PC-3 (cell line): Measurements from ENCODE around the gene TMEM108. TPM values are rescaled to one million over a fixed set of nuclear protein-coding genes. Genes with fewer than 3 reads are reported as not detected.

ENCODE experiments used
- ATAC-seq: fragments of 200-7000 bp; cut with Tn5 transposase; 2 replicates; pipeline ENCODE4 v1.9.1; 2020; ENCODE audit warnings: mild to moderate bottlenecking, moderate library complexity
- BruUV-seq: library from RNA; stranded (reverse); fragments of 400-500 nt; replicated peaks from 2 replicates; lab custom pipeline; 2021; lab: Mats Ljungman, UMichigan
- CTCF ChIA-PET: fragments of 300-600 bp; sonication (Branson Sonifier 250); formaldehyde crosslinking; loops from one replicate; lab custom pipeline; 2022; ENCODE audit warnings: antibody characterized with exemption; lab: Charles Lee
- POLR2A ChIA-PET: fragments of 300-600 bp; sonication (Branson Sonifier 250); formaldehyde crosslinking; loops from one replicate; lab custom pipeline; 2022; ENCODE audit warnings: antibody characterized with exemption; ENCODE audit not compliant: unreplicated experiment; lab: Charles Lee
- DNase-seq: peaks from one replicate; pipeline ENCODE4 v3.0.0-alpha.2; 2015
- H2AFZ ChIP-seq: fragments of 300-600 bp; sonication (generic); 2 replicates; pipeline ENCODE4 v1.6.0; 2016; ENCODE audit warnings: antibody characterized with exemption, low read length
- H3F3A ChIP-seq: fragments of 300-600 bp; sonication (generic); one replicate; pipeline ENCODE4 v1.6.0; 2017; ENCODE audit warnings: antibody characterized with exemption, low read length, control low read depth, mild to moderate bottlenecking; ENCODE audit not compliant: unreplicated experiment
- H3K27ac ChIP-seq: fragments of 300-600 bp; sonication (generic); 2 replicates; pipeline ENCODE4 v1.5.1; 2016; ENCODE audit warnings: mild to moderate bottlenecking, low read length
- H3K27me3 ChIP-seq: fragments of 300-600 bp; sonication (generic); 2 replicates; pipeline ENCODE4 v1.6.1; 2016; ENCODE audit warnings: low read length, mixed read lengths
- H3K36me3 ChIP-seq: fragments of 300-600 bp; sonication (generic); 2 replicates; pipeline ENCODE4 v1.6.1; 2016; ENCODE audit warnings: low read depth, mixed run types, low read length, mixed read lengths
- H3K4me1 ChIP-seq: fragments of 300-600 bp; sonication (generic); 2 replicates; pipeline ENCODE4 v1.5.1; 2016; ENCODE audit warnings: low read length; ENCODE audit not compliant: insufficient read depth
- H3K4me2 ChIP-seq: fragments of 300-600 bp; sonication (generic); 2 replicates; pipeline ENCODE4 v1.6.0; 2016; ENCODE audit warnings: low read length
- H3K4me3 ChIP-seq: fragments of 300-600 bp; sonication (generic); 2 replicates; pipeline ENCODE4 v1.5.1; 2016; ENCODE audit warnings: mild to moderate bottlenecking, low read length, mixed read lengths
- H3K79me2 ChIP-seq: fragments of 300-600 bp; sonication (generic); 2 replicates; pipeline ENCODE4 v1.6.1; 2017; ENCODE audit warnings: low read length, mixed read lengths
- H3K9ac ChIP-seq: fragments of 300-600 bp; sonication (generic); 2 replicates; pipeline ENCODE4 v1.6.0; 2016; ENCODE audit warnings: mild to moderate bottlenecking, low read length
- H3K9me2 ChIP-seq: fragments of 300-600 bp; sonication (generic); replicated peaks from 2 replicates; pipeline ENCODE4 v1.6.1; 2016; ENCODE audit warnings: mixed run types, low read length, mixed read lengths
- H3K9me3 ChIP-seq: fragments of 300-600 bp; sonication (generic); 2 replicates; pipeline ENCODE4 v1.6.1; 2016; ENCODE audit warnings: low read length, mixed read lengths
- H4K20me1 ChIP-seq: fragments of 300-600 bp; sonication (generic); 2 replicates; pipeline ENCODE4 v1.6.1; 2016; ENCODE audit warnings: low read length, mixed read lengths
- EZH2 ChIP-seq: fragments of 300-600 bp; sonication (generic); IDR thresholded peaks from one replicate; pipeline ENCODE4 v1.6.1; 2017; ENCODE audit warnings: antibody characterized with exemption, mild to moderate bottlenecking, low read length; ENCODE audit not compliant: unreplicated experiment
- EZH2phosphoT487 ChIP-seq: fragments of 300-600 bp; sonication (generic); IDR thresholded peaks from 2 replicates; pipeline ENCODE4 v1.6.1; 2018; ENCODE audit warnings: mild to moderate bottlenecking, antibody characterized with exemption, low read length, borderline replicate concordance
- intact Hi-C: fragments of 100-400 bp; cut with micrococcal nuclease; formaldehyde crosslinking; loops from 2 replicates; pipeline ENCODE4 v1.9.0; 2023
- total RNA-seq: library from RNA; depleted of rRNA; stranded (reverse); fragments of >200 nt; gene quantifications from 2 replicates; pipeline ENCODE4 v1.2.3, GENCODE V29; 2014
- TF ChIP-seq, protein P1 (sequence below): fragments of 300-600 bp; sonication (generic); conservative IDR thresholded peaks from 2 replicates; pipeline ENCODE4 v1.5.1; 2017; ENCODE audit warnings: antibody characterized with exemption, low read depth, mild to moderate bottlenecking, low read length

The TMEM108 gene
- total RNA-seq, 1 experiment from 2014 or later, result not detected

DNA sequence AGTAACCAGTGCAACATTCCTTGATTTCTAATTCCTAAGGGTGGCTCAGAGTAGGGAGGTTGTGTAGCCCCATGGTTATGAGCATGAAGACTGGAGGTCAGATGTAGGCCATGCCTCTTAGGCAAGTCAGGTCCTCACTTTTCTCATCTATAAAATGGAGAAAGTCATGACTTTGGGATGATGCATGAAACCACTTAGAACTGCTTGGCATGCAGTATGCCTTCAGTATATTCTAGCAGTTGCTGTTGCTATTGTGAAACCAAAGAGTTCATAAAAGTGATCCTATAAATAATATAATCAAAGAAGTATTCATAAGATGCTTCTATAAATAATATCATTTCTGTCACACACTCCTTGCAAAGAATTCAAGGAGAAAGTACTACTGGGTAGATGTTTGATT, 65.5 kb downstream of the TMEM108 start:
- Histone ChIP-seq H3K9me3 (no peaks in the 10 kb centered on the region), H3K9ac (no peak overlapping the region), H4K20me1 (no peaks in the 10 kb centered on the region), H3K27ac (no peak overlapping the region), H3K4me2 (no peak overlapping the region), H3K9me2 (no peaks in the 10 kb centered on the region), H2AFZ (no peak overlapping the region), H3K4me3 (no peak overlapping the region), H3K27me3 (no peaks in the 10 kb centered on the region), H3K4me1 (no peaks in the 10 kb centered on the region), H3F3A (no peaks in the 10 kb centered on the region), H3K36me3 (no peaks in the 10 kb centered on the region), H3K79me2 (no peaks in the 10 kb centered on the region)
- intact Hi-C loops, result no loop called here
- ATAC-seq (no peak), DNase-seq (no peak)
- CTCF ChIA-PET, result no interaction called here
- TF ChIP-seq EZH2phosphoT487 (no peak), EZH2 (no peak)
- POLR2A ChIA-PET, result no interaction called here
- BruUV-seq, result no TSS peak

DNA sequence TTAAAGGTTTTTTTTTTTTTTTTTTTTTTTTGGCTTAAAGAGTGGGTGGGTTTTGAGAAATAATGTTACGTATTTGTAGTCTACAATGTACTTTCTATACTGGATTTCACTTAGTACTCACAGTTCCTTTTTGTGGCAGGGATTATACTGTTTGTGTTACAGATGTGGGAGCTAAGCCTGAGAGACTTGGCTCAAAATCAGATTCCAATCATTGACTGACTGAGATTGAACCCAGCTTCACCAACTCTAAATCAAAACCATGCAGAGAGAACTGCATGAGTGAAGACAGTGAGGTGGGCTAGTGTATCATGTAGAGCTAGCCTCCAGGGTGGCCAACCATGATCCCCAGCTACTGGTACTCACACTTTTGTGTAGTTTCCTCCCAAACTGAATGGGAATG, 68.0 kb downstream of the TMEM108 start:
- no peaks in the 10 kb centered on the region for H3K36me3 ChIP-seq
- H3K4me3 ChIP-seq, result no peak overlapping the region
- no peak for DNase-seq
- CTCF ChIA-PET, result no interaction called here
- H3K4me1 ChIP-seq, result no peaks in the 10 kb centered on the region
- no TSS peak for BruUV-seq
- no peak overlapping the region for H3K9ac ChIP-seq
- H3K4me2 ChIP-seq, result no peak overlapping the region
- H3K9me3 ChIP-seq, result no peaks in the 10 kb centered on the region
- intact Hi-C loops, result no loop called here
- no peak overlapping the region for H3K27ac ChIP-seq
- no peak for ATAC-seq
- H2AFZ ChIP-seq, result no peak overlapping the region
- TF ChIP-seq EZH2phosphoT487, result no peak
- TF ChIP-seq EZH2, result no peak
- TF ChIP-seq, protein P1, sequence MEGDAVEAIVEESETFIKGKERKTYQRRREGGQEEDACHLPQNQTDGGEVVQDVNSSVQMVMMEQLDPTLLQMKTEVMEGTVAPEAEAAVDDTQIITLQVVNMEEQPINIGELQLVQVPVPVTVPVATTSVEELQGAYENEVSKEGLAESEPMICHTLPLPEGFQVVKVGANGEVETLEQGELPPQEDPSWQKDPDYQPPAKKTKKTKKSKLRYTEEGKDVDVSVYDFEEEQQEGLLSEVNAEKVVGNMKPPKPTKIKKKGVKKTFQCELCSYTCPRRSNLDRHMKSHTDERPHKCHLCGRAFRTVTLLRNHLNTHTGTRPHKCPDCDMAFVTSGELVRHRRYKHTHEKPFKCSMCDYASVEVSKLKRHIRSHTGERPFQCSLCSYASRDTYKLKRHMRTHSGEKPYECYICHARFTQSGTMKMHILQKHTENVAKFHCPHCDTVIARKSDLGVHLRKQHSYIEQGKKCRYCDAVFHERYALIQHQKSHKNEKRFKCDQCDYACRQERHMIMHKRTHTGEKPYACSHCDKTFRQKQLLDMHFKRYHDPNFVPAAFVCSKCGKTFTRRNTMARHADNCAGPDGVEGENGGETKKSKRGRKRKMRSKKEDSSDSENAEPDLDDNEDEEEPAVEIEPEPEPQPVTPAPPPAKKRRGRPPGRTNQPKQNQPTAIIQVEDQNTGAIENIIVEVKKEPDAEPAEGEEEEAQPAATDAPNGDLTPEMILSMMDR, result no peak
- no peaks in the 10 kb centered on the region for H3F3A ChIP-seq
- no peaks in the 10 kb centered on the region for H3K9me2 ChIP-seq
- H3K79me2 ChIP-seq, result no peaks in the 10 kb centered on the region
- POLR2A ChIA-PET, result no interaction called here
- H4K20me1 ChIP-seq, result no peaks in the 10 kb centered on the region
- no peaks in the 10 kb centered on the region for H3K27me3 ChIP-seq

DNA sequence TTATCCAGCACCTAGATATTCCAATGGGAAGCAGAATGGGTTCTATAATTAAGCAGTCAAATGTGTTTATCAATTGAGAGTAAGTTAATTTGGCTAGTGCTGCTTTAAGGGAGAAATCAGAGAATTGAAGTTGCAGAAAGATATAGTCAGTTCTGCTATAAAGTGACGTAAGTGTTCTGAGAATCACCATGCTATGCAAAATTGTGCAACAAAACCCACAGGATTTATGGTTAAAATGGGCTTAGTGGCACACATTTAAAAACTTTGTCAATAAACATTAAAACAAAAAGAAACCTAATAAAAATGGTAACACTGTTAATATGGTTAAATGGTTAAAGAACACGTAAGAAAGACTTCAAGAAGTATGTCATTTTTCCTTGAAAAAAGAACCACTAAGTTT, 74.5 kb downstream of the TMEM108 start:
- intact Hi-C loops, result no loop called here
- H3K9me3 ChIP-seq, result no peaks in the 10 kb centered on the region
- H4K20me1 ChIP-seq, result no peaks in the 10 kb centered on the region
- no TSS peak for BruUV-seq
- CTCF ChIA-PET, result no interaction called here
- H3K4me2 ChIP-seq, result no peak overlapping the region
- H3K9ac ChIP-seq, result no peak overlapping the region
- H3K4me3 ChIP-seq, result no peak overlapping the region
- TF ChIP-seq EZH2, result no peak
- TF ChIP-seq EZH2phosphoT487, result no peak
- TF ChIP-seq, protein P1, result no peak
- no peak overlapping the region for H2AFZ ChIP-seq
- no peaks in the 10 kb centered on the region for H3K4me1 ChIP-seq
- DNase-seq (no peak), ATAC-seq (no peak)
- POLR2A ChIA-PET, result no interaction called here
- no peaks in the 10 kb centered on the region for H3K79me2 ChIP-seq
- no peak overlapping the region for H3K27ac ChIP-seq
- H3K27me3 ChIP-seq, result no peaks in the 10 kb centered on the region; the same call in 1 of the 2 replicates
- H3K9me2 ChIP-seq, result no peaks in the 10 kb centered on the region
- H3F3A ChIP-seq, result no peaks in the 10 kb centered on the region
- H3K36me3 ChIP-seq, result no peaks in the 10 kb centered on the region
